Muscle of arm (tissue), 12 donors: ENCODE measurements around the gene KDM3B. TPM values are rescaled to one million over a fixed set of nuclear protein-coding genes. Genes with fewer than 3 reads are reported as not detected.
A peak's percentile ranks its signal among the peaks of the same experiment; 100 is the strongest.

Experiments used
- DNase-seq: peaks from one replicate; pipeline ENCODE4 v3.0.0-alpha.2; 2013
- polyA plus RNA-seq, 12 donors: library from polyadenylated mRNA; unstranded; fragments of 120-200 nt; gene quantifications; one replicate each; pipeline ENCODE4 v1.2.1, GENCODE V29; 2013; ENCODE audit not compliant: insufficient read length in 12 of 12

The KDM3B gene
- polyA plus RNA-seq, 12 donors, result 41.3 to 74.2 (median 64.8) TPM; not detected in 1

- no peak for DNase-seq
These were observed 7.4 kb upstream of the KDM3B start for GRCh38 chr5:138344887-138345622.

DNA sequence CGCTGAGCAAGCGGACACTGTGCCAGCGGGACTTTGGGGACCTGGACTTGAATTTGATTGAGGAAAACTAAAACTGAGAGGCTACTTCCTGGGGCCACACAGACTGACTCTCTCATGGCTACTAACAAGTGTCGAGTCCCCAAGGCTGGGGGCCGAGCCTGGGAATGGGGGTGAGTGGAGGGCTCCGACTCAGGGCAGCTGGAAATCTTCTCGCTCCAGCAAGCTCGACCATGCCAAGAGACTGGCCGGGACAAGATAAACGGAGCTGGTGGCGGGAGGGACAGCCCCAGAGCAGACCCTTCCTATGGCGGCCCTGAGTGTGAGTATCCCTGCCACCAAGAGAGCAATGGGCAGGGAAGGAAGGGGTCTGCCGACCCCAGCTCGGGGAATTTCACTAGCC is 5.6 kb upstream of the KDM3B start:
- no peak for DNase-seq

GRCh38 chr5:138349852-138350562 is 2.5 kb upstream of the KDM3B start:
- no peak for DNase-seq

DNA sequence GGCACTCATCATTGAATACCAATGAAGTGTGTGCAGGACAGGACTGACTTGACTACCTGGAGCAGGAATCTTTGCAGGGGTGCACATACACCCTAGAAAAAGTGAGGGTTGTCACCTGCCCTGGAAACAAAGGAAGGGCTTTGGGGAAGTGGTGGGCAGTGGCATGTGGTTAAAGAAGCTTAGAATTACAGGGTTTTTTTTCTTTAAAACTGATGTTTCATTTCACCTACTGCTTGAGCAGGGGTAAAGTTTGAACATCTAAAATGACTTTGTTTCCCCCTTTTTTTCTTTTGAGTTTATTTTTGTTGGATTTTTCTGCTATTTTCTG is 2.0 kb upstream of the KDM3B start:
- DNase-seq, result no peak

DNA sequence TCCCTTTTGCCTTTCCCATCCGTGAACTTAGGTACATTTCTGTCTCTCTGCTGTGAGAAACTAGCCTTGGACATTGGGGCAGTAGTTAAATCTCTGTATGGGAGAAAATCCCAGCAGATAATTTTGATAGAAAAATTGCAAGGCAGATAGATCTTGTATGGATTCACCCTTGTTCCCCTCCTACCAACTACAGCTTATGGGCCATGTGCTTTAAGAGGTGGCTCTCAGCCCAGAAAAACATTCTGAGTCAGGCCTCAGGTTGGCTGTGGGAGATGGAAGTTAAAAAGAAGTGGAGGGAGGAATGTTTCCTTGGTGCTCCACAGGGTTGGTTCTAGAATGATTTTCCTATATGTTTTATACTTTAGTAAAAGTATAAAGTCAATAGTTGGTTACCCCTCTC is 1.4 kb upstream of the KDM3B start:
- DNase-seq, result no peak

DNA sequence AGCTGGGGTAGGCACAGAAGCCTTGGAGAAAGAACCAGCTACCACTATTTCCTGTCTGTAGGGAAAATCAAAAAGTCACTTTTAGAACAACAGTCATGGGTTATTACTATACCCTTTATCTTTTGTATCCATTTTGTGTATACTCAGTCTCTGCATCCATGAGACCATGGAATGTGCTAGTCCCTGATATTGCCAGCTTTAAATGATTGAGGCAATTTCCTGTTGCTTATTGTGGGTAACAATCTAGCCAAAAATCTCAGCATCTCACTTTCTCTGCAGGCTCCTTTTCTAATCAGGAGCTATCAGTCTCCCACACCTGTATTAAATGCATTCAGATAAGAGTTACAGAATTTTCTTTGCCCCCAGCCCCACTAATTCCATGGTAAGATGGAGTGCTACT is 968 bp upstream of the KDM3B start:
- DNase-seq, result no peak

DNA sequence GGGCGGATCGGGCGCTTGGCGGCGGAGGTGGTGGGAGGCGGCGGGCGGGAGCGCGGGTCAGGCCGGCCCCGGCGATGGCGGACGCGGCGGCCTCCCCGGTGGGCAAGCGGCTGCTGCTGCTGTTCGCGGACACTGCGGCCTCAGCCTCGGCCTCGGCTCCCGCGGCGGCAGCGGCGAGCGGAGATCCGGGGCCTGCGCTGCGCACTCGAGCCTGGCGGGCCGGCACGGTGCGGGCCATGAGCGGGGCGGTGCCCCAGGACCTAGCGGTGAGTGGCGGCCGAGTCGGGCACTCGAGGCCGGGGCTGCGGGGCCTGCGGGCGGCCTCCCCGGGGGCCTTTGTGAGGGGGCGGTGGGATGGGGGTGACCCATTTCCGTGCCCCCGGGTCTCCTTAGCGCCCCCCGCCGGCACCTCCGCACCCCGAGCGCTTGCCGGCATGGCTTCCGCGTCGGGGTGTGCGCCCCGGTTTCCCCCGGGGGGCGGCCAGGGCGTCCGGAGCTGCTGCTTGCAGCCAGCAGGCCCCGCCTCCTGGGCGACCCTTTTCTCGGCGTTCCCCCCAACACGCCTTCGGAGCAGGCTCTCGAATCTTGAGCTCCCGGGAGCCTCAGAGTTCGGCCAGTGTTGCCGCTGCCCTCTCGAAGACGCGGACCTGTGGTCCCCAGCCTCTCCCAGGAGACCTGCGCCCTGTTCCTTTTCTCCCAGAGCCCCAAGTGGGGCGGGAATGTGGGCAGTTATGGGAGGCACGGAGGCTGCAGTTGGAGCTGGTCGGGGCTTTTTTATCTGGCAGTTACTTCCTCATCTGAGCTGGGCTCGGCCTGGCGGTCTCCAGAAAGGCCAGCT is 456 bp downstream of the KDM3B start:
- peak; percentile 66 for DNase-seq

DNA sequence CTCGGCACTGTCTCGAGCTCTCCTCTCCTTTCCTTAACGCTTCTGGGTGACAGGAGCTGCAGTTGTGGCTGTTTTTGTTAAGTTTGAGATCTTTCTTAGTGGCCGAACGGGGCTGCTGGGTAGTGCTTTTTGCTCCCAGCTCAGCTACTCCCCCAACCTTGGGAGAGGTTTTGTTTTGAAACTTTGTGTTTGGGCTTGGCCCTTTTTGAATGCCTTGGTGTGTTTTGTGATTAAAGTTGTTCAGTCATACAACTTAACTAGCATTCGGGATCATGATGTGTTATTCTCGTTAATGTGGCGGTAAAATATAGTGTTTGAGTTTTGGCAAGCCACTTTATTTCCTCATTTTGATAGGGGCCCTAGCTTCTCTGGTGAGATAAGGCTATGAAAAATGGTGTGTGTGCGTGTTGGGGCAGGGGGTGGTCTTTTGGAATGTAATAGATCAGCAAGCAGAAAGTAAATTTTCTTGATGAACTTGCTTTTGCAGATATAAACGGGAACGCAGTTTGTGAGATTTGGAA is 1.1 kb downstream of the KDM3B start:
- DNase-seq, result peak; percentile 69

DNA sequence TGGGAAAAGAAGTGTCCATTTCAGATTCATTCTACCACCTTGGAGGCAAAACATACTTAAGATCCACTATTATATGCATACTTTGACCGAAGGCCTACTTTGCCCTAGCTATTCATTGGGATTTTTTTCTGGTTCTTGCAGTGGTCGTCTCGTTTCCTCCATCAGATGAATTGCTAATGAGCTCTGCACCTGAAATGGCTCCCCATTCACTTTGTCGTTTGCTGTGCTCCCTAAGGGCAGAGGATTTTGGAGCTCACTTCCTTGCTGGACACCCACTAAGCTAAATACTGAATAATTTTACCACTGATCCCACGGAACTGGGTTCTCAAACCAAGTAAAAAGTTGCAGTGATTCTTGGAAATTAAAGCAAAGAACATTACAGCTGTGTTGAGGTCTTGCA is 1.9 kb downstream of the KDM3B start:
- DNase-seq, result no peak

GRCh38 chr5:138354926-138355378 is 2.5 kb downstream of the KDM3B start:
- no peak for DNase-seq

DNA sequence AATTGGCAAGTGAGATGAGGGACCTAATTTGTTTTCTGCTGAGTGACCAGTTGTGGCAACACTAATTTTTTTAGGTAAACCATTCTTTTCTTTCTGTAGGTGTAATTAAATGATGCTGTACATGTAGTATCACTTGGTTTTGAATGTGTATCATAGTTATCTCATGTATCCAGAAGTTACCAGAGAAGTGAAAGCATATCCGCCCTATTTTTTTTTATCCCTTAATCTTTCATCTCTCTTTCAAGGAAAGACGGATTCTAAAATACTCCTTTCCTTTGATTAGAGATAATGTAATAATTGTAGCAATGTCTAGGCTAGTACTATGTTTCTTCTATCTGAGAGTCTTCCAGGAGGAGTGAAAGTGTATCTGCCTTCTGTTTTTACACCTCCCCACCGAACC is 7.1 kb downstream of the KDM3B start:
- DNase-seq, result no peak

DNA sequence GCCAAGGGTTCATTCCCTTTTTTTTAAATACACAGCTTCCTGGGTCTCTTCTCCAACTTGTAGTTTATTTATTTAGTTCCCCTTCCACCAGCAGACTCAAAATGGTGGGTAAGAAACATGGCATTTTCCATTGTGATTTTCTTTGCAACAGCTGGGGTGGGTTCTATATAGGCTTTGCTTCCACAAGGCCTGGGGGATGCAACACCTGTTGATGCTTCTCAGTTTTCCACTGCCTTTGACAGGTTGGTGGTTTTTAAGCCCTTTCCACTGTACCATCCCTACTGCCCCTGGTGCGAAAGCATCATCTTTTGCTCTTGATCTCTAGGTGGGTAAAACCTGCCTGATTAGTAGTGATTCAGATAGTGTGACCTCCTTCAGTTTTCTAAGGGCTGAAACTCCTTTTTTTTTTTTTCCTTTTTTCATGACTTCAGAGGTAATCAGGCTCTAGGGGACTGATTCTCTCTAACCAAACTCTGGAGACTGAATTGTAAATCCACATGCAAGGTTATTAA is 8.5 kb downstream of the KDM3B start:
- DNase-seq, result no peak

DNA sequence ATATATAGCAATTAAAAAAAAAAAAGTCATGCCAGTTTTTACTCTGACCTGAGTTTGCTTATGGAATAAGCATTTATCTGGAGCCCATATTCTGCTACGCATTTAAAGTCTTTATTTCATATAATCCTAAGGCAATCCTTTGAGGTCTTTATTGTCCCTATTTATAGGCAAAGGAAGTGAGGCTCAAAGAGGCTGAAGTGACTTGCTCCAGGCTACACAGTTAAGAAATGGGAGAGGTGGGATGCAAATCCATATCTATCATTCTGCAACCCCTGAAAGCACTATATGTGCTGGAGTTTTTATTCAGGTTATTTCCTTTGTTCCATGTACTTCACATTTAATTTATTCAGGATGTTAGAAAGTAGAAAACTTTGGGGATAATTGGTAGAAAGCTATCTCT is 12.1 kb downstream of the KDM3B start:
- no peak for DNase-seq

DNA sequence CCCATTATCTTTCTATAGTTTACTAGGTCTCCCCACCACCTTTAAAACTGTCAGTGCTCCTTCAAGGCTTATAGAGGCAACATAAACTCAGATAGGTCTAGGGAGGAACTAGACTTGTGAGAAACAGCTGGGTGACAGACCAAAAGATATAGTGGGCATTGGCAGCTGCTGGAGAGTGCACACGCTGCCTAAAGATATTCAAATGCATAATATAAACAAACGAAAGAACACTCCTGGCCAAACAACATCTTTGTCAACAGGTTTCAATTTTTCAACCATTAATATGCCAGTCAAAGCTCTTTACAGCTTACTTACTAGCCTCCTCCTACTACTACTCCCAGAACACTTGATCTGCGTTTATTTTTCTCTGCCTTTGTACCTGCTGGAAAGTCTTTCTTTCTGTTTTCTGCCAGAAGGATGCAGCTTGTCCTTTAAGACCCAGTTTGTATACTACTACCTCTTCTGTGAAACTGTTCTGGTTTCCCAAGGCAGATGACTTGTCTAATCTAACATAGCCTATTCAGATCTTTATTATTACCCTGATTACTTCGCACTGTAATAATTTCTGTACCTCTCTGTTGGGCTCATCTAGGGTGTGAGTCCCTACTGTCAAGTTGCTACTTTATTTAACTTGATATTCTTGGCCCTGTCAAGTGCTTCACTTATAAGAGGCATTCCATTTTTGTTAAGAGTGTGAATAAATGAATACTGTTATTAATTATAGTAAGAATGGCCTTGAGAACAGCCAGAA is 14.3 kb downstream of the KDM3B start:
- no peak for DNase-seq

- no peak for DNase-seq
These were observed 16.8 kb downstream of the KDM3B start for GRCh38 chr5:138369261-138369660.

DNA sequence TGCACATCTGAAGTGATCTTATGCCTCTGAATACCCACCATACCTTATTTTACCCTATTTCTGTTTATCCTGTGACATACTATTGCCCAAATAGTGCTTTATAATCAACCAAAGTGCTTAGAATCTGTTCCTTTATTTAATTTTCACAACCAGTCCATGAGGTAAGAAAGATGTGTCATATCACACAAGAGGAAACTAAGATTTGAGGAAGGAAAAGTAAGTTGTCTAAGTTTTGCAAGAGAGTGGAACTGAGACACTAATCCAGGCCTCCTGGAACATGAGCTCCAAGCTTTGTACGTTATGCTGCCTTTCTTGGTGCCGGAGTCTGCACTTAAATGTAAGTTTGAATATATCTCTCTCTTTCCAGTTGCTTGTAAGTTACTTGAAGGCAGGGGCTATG is 17.2 kb downstream of the KDM3B start:
- no peak for DNase-seq

GRCh38 chr5:138370537-138370936 is 18.1 kb downstream of the KDM3B start:
- no peak for DNase-seq

DNA sequence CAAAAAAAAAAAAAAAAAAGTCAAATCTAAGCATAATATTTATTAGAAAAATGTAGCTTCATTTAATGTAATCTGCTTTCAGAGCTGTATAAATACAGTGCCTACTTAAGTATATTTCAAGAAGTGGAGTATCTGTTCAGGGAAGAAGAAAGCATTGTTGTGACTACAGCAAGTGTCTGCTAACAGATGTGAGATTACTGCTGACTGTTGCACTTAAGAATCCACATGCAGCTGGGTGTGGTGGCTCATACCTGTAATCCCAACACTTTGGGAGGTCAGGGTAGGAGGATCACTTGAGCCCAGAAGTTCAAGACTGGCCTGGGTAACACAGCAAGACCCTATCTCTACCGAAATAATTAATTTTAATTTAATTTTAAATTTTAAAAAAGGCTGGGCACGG is 19.0 kb downstream of the KDM3B start:
- DNase-seq, result no peak

- DNase-seq, result no peak
These were observed 19.7 kb downstream of the KDM3B start for GRCh38 chr5:138372225-138372624.

DNA sequence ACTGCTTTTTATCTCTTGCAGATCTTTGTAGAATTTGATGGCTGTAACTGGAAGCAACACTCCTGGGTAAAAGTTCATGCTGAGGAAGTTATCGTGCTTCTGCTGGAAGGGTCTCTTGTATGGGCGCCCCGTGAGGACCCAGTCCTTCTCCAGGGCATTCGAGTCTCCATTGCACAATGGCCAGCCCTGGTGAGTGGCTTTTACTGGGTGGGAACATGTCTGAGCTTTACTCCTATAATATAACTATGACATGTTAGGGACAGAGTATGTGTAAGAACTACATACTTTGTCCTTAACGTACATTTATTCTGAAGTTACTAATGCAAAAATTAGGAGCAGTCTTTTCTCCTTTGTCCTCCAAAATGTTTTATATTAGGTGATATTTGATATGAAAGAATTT is 20.2 kb downstream of the KDM3B start:
- no peak for DNase-seq

- no peak for DNase-seq
These were observed 29.9 kb downstream of the KDM3B start for GRCh38 chr5:138382347-138382746.

GRCh38 chr5:138385660-138386059 is 33.2 kb downstream of the KDM3B start:
- DNase-seq, result no peak
